Endothelial cell (in vitro differentiated cells): ENCODE results near the gene NELFE. TPM values are rescaled to one million over a fixed set of nuclear protein-coding genes. Genes with fewer than 3 reads are reported as not detected.
"Not testable (repeated sequence)": the region's sequence is repeated elsewhere in the genome, so short reads cannot be mapped to it uniquely, and the experiment has no call there.

Experiments used
- DNase-seq: peaks from one replicate; pipeline ENCODE4 v3.0.0; 2021; ENCODE audit warnings: low spot score
- H3K27ac Mint-ChIP-seq: one replicate; pipeline ENCODE4 v1.8.0; 2021; ENCODE audit warnings: mixed read lengths, inconsistent platforms; ENCODE audit not compliant: unreplicated experiment
- H3K27me3 Mint-ChIP-seq: one replicate; pipeline ENCODE4 v1.8.0; 2021; ENCODE audit warnings: mild to moderate bottlenecking, moderate library complexity, mixed read lengths, inconsistent platforms; ENCODE audit not compliant: unreplicated experiment
- H3K36me3 Mint-ChIP-seq: one replicate; pipeline ENCODE4 v1.8.0; 2021; ENCODE audit warnings: mild to moderate bottlenecking, low read depth, mixed read lengths, inconsistent platforms; ENCODE audit not compliant: unreplicated experiment
- H3K4me1 Mint-ChIP-seq: one replicate; pipeline ENCODE4 v1.8.0; 2021; ENCODE audit warnings: mild to moderate bottlenecking, mixed read lengths, inconsistent platforms; ENCODE audit not compliant: unreplicated experiment
- H3K4me3 Mint-ChIP-seq: one replicate; pipeline ENCODE4 v1.8.0; 2021; ENCODE audit warnings: mild to moderate bottlenecking, mixed read lengths, inconsistent platforms; ENCODE audit not compliant: unreplicated experiment
- H3K9me3 Mint-ChIP-seq: one replicate; pipeline ENCODE4 v1.8.0; 2021; ENCODE audit warnings: mixed read lengths, inconsistent platforms; ENCODE audit not compliant: unreplicated experiment
- long read RNA-seq: library from polyadenylated mRNA; unstranded; transcript quantifications from one replicate; pipeline ENCODE4 v2.0.0, GENCODE V29; 2020; ENCODE audit not compliant: unreplicated experiment
- total RNA-seq: library from RNA; stranded (reverse); fragmentation: NEBNext Ultra II Directional; extraction: Animal tissue kit (Norgen Biotek cat#: 25700); gene quantifications from one replicate; pipeline ENCODE4 v1.2.1, GENCODE V29; 2021; ENCODE audit not compliant: unreplicated experiment
- TF ChIP-seq, protein P1 (sequence below): fragments of 200-600 bp; sonication (generic); IDR thresholded peaks from one replicate; pipeline ENCODE4 v1.5.0; 2021; ENCODE audit warnings: antibody characterized with exemption; ENCODE audit not compliant: unreplicated experiment

The NELFE gene, protein sequence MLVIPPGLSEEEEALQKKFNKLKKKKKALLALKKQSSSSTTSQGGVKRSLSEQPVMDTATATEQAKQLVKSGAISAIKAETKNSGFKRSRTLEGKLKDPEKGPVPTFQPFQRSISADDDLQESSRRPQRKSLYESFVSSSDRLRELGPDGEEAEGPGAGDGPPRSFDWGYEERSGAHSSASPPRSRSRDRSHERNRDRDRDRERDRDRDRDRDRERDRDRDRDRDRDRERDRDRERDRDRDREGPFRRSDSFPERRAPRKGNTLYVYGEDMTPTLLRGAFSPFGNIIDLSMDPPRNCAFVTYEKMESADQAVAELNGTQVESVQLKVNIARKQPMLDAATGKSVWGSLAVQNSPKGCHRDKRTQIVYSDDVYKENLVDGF
- 47.8 TPM for total RNA-seq
- long read RNA-seq, transcript NELFE-202 (11 exons, 1,584 nt) = major isoform, 67 of 90 reads
- long read RNA-seq, partial matches to known transcripts = 7 of 90 reads
- long read RNA-seq, other reads (novel, unspliced or antisense) = 12 of 90 reads

DNA sequence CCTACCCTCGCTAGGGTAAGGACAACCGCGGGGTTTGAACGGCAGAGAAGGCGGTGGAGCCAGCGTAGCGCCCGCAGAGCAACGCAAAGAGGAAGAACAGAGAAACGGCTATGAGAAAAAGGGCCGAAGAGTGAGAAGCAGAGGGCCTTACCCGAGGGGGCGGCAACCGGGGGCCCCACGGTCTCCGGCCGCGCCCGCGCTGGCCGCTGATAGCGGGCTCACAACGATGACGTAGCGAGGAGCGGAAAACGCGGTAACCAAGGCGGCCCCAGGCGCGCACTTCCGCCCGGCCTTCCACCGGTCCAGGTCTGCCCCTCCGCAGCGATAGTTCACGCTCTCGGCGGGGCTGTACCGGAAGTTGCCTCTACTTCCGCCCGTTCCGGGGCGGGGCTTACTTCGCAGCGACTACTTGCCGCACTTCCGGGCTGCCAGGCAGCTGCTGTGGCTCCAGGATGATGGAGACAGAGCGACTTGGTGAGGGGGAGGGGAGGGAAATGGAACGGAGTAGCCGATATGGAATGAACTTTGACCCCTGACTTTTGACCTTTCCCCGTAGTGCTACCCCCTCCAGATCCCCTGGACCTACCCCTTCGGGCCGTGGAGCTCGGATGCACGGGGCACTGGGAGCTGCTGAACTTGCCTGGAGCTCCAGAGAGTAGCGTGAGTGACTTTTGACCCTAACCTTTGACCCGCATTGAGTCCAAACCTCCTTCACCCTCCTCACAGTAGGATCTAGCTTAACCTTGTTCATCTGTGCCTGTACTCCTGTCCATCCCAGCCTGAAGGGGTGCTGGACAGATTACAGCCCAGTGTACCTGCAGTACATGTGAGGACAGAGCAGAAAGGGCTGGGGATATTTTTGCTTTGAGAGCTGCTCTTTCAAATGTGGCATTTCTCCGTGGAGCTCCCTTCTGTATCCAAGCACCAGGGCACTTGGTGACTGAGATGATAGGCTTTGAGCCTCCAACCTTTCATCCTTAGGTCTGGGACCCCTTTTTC is at the start of gene NELFE, which contains the start of gene SKIC2:
NELFE (minus strand) TSS at position 231 of the 999 bp plus-strand sequence. CDS start 525 bp downstream, outside the sequence.
SKIC2 (plus strand) TSS at position 435 of the 999 bp plus-strand sequence; CDS start at position 453, 18 bp downstream.
- peaks cover 14% of the 10 kb centered on the region for H3K4me1 Mint-ChIP-seq
- no peaks in the 10 kb centered on the region for H3K9me3 Mint-ChIP-seq
- peak within 1 kb of the TSS; percentile 96 for H3K27ac Mint-ChIP-seq
- H3K4me3 Mint-ChIP-seq = peak within 1 kb of the TSS; percentile 98
- TF ChIP-seq, protein P1, sequence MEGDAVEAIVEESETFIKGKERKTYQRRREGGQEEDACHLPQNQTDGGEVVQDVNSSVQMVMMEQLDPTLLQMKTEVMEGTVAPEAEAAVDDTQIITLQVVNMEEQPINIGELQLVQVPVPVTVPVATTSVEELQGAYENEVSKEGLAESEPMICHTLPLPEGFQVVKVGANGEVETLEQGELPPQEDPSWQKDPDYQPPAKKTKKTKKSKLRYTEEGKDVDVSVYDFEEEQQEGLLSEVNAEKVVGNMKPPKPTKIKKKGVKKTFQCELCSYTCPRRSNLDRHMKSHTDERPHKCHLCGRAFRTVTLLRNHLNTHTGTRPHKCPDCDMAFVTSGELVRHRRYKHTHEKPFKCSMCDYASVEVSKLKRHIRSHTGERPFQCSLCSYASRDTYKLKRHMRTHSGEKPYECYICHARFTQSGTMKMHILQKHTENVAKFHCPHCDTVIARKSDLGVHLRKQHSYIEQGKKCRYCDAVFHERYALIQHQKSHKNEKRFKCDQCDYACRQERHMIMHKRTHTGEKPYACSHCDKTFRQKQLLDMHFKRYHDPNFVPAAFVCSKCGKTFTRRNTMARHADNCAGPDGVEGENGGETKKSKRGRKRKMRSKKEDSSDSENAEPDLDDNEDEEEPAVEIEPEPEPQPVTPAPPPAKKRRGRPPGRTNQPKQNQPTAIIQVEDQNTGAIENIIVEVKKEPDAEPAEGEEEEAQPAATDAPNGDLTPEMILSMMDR = no peak
- peak; percentile 94 for DNase-seq
- H3K27me3 Mint-ChIP-seq = peaks cover 9% of the 10 kb centered on the region
- H3K36me3 Mint-ChIP-seq = peaks cover 33% of the 10 kb centered on the region

DNA sequence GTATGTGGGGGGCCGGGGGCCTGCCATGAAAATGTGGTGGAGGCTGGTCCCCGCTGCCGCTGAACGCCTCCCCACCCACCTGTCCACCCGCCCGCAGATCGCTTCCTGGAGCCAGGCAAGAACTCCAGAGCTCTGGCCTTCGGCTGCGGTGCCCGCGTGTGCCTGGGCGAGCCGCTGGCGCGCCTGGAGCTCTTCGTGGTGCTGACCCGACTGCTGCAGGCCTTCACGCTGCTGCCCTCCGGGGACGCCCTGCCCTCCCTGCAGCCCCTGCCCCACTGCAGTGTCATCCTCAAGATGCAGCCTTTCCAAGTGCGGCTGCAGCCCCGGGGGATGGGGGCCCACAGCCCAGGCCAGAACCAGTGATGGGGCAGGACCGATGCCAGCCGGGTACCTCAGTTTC is 49.3 kb upstream of the NELFE start:
- H3K4me1 Mint-ChIP-seq = not testable (repeated sequence)

DNA sequence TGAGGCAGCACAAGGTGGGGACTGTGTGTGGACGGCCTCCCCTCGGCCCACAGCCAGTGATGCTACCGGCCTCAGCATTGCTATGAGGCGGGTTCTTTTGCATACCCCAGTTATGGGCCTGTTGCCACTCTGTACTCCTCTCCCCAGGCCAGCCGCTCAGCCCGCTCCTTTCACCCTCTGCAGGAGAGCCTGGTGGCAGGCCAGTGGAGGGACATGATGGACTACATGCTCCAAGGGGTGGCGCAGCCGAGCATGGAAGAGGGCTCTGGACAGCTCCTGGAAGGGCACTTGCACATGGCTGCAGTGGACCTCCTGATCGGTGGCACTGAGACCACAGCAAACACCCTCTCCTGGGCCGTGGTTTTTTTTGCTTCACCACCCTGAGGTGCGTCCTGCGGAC is 48.3 kb upstream of the NELFE start:
- not testable (repeated sequence) for DNase-seq, H3K27ac Mint-ChIP-seq, H3K4me1 Mint-ChIP-seq, H3K9me3 Mint-ChIP-seq, H3K27me3 Mint-ChIP-seq, H3K36me3 Mint-ChIP-seq, H3K4me3 Mint-ChIP-seq

More for the DNA sequence above, 49.3 kb upstream of the NELFE start:
- not testable (repeated sequence) for H3K36me3 Mint-ChIP-seq, H3K27me3 Mint-ChIP-seq, DNase-seq, H3K9me3 Mint-ChIP-seq, H3K4me3 Mint-ChIP-seq, H3K27ac Mint-ChIP-seq

DNA sequence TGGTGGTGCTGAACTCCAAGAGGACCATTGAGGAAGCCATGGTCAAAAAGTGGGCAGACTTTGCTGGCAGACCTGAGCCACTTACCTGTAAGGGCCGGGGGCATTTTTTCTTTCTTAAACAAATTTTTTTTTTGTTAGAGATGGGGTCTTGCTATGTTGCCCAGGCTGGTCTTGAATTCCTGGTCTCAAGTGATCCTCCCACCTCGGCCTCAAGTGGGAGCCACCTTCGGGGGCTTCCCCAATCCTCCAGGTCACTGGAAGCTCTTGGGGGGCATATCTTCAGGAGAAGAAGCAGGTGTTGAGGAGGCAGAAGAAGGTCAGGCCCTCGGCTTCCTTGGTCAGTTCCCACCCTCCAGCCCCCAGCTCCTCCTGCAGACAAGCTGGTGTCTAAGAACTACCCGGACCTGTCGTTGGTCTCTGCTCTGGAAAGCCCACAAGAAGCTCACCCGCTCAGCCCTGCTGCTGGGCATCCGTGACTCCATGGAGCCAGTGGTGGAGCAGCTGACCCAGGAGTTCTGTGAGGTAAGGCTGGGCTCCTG is 47.3 kb upstream of the NELFE start:
- DNase-seq, H3K36me3 Mint-ChIP-seq, H3K27ac Mint-ChIP-seq, H3K9me3 Mint-ChIP-seq, H3K4me1 Mint-ChIP-seq, H3K4me3 Mint-ChIP-seq, H3K27me3 Mint-ChIP-seq: not testable (repeated sequence)

DNA sequence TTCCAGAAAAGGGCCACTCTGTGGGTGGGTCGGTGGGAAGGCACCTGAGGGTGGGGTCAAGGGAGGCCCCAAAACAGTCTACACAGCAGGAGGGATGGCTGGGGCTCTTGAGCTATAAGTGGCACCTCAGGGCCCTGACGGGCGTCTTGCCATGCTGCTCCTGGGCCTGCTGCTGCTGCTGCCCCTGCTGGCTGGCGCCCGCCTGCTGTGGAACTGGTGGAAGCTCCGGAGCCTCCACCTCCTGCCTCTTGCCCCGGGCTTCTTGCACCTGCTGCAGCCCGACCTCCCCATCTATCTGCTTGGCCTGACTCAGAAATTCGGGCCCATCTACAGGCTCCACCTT is 46.7 kb upstream of the NELFE start:
- not testable (repeated sequence) for H3K36me3 Mint-ChIP-seq, H3K4me3 Mint-ChIP-seq, DNase-seq, H3K27ac Mint-ChIP-seq, H3K27me3 Mint-ChIP-seq, H3K9me3 Mint-ChIP-seq, H3K4me1 Mint-ChIP-seq

DNA sequence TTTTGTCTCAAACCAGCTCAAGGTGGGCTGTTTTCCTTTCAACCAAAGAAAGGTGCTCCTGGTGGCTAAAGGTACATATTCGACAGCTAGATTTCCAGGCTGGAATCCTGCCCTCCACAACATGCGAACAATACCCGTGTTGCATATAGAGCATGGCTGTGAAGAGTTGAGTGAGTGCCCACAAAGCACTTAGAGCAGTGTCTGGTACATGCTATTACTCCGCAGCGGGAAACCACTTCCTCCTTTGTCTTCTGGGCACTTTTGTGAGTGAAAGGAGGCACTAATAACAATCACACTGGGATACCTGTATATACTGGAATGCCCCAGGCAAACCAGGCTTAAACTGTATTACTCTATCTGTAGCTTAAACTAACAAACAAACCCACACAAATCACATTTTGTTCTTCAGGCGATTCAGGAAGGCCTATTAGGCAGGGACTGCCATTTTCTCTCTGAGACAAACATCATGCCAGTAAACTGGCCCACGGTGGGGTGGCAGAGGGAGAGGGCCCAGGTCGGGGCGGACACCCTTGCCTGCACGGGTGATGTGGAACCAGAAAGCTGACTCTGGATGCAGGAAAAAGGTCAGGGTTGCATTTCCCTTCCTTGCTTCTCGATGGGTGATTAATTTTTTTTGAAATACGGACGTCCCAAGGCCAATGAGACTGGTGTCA is 46.2 kb upstream of the NELFE start:
- H3K36me3 Mint-ChIP-seq, H3K27ac Mint-ChIP-seq, DNase-seq, H3K27me3 Mint-ChIP-seq, H3K4me1 Mint-ChIP-seq, H3K4me3 Mint-ChIP-seq, H3K9me3 Mint-ChIP-seq: not testable (repeated sequence)

DNA sequence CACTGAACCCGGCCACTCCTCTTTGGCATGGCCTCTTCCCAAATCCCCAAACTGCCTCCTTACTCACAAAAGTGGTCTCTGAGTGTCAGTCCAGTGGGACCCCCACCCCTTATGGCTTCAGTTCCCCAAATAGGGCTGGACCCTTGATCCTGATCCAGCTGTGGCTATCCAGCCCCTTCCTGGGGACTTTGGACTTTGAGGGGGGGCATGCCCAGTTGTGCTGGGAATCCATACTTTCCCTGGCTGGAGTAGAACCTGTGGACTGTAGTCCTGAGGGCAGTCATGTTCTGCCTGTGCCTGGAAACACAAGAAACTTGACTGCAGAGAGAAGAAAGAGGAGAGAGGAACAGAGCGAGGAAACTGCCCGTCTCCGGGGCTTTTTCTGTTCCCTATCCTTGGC is 45.6 kb upstream of the NELFE start:
- H3K27ac Mint-ChIP-seq, H3K36me3 Mint-ChIP-seq, H3K4me3 Mint-ChIP-seq, H3K9me3 Mint-ChIP-seq, H3K4me1 Mint-ChIP-seq, H3K27me3 Mint-ChIP-seq, DNase-seq: not testable (repeated sequence)

DNA sequence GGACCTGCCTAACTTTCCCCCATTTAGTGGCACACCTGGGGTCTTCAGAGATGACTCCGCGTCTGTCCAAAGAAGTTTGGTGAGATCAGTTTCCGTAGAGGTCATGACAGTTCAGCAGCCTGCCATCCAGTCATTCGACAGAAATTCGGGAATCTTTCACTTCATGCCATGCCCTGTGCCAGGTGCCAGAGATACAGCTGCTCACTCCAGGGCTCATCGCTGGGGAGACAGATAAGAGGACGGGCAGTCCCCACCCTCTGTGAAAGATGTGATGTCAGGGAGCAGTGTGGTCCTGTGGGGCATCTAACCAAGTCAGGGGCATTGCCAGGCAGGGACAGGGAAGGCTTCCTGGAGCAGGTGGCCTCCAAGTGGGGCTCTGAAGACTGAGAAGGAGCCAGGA is 44.5 kb upstream of the NELFE start:
- H3K4me1 Mint-ChIP-seq, H3K9me3 Mint-ChIP-seq, H3K36me3 Mint-ChIP-seq, DNase-seq, H3K4me3 Mint-ChIP-seq, H3K27me3 Mint-ChIP-seq, H3K27ac Mint-ChIP-seq: not testable (repeated sequence)

DNA sequence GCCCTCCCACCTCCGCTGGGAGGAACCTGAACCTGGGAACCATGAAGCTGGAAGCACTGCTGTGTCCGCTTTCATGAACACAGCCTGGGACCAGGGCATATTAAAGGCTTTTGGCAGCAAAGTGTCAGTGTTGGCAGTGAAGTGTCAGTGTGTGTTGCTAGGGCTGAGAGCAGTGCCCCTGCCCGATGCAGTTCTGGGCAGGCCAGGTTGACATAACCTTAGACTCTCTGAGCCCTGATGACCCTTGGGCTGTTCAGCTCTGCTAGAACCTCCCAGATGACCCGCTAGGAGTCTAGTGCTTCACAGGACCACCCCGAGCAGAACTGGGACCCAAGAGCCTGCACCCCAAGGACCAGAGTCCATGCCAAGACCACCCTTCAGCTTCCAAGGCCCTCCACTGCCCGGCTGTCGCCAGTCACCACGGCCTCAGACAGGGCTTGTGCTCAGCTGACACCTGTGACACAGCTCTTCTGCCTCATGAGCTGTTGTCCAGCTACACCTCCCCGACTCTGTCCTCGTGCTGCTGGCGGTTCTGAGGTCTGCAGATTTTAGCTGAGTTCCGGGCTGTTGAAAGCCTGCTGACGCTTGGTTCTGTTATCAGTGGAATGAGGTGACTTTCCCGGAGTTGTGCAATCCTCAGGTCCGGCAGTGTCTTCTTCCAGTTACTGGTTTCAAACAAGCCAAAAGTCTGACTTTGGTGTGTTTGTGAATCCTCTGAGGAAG is 43.9 kb upstream of the NELFE start:
- not testable (repeated sequence) for H3K9me3 Mint-ChIP-seq, H3K27me3 Mint-ChIP-seq, H3K27ac Mint-ChIP-seq, DNase-seq, H3K4me1 Mint-ChIP-seq, H3K4me3 Mint-ChIP-seq, H3K36me3 Mint-ChIP-seq

DNA sequence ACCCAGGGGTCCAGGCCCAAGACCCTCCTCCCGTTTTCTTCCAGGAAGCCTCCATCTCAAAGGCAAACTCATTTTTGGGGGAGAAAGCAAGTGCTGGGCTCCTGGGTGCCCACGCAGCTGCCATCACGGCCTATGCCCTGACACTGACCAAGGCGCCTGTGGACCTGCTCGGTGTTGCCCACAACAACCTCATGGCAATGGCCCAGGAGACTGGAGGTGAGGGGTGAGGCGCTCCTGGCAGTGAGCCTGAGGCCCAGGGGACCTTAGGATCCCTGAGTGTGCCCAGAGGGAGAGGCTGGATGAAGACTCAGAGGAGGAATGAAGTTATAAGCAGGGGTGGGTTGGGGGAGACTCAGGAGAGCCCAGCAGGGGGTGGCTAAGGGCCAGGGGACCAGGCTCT is 37.6 kb upstream of the NELFE start:
- not testable (repeated sequence) for H3K4me3 Mint-ChIP-seq, H3K27ac Mint-ChIP-seq, H3K27me3 Mint-ChIP-seq, H3K9me3 Mint-ChIP-seq, DNase-seq, H3K36me3 Mint-ChIP-seq, H3K4me1 Mint-ChIP-seq
